Smooth muscle cell (in vitro differentiated cells): ENCODE measurements around the gene RRN3. TPM values are rescaled to one million over a fixed set of nuclear protein-coding genes. Genes with fewer than 3 reads are reported as not detected.
"Not testable (repeated sequence)": the region's sequence is repeated elsewhere in the genome, so short reads cannot be mapped to it uniquely, and the experiment has no call there.

Source experiments
- DNase-seq: peaks from one replicate; lab custom pipeline; 2025; ENCODE audit not compliant: unreplicated experiment; lab: John Stamatoyannopoulos, UW
- H2AFZ ChIP-seq: fragments of 200-600 bp; sonication (generic); 2 replicates; pipeline ENCODE4 v1.6.0; 2016; ENCODE audit warnings: antibody characterized with exemption, low read depth, mild to moderate bottlenecking
- H3F3A ChIP-seq: fragments of 200-600 bp; sonication (generic); 2 replicates; pipeline ENCODE4 v1.6.0; 2017; ENCODE audit warnings: antibody characterized with exemption, low read depth
- H3K27ac ChIP-seq: fragments of 200-600 bp; sonication (generic); 2 replicates; pipeline ENCODE4 v1.5.1; 2016; ENCODE audit warnings: low read depth, mild to moderate bottlenecking
- H3K27me3 ChIP-seq: fragments of 200-600 bp; sonication (generic); 2 replicates; pipeline ENCODE4 v1.6.1; 2016; ENCODE audit warnings: low read depth, mild to moderate bottlenecking
- H3K36me3 ChIP-seq: fragments of 200-600 bp; sonication (generic); 2 replicates; pipeline ENCODE4 v1.5.1; 2016; ENCODE audit warnings: low read depth
- H3K4me1 ChIP-seq: fragments of 200-600 bp; sonication (generic); 2 replicates; pipeline ENCODE4 v1.5.1; 2016; ENCODE audit warnings: low read depth
- H3K4me2 ChIP-seq: fragments of 200-600 bp; sonication (generic); 2 replicates; pipeline ENCODE4 v1.6.0; 2016; ENCODE audit warnings: mild to moderate bottlenecking
- H3K4me3 ChIP-seq: fragments of 200-600 bp; sonication (generic); 2 replicates; pipeline ENCODE4 v1.5.1; 2016; ENCODE audit warnings: mild to moderate bottlenecking
- H3K79me2 ChIP-seq: fragments of 200-600 bp; sonication (generic); 2 replicates; pipeline ENCODE4 v1.6.0; 2016; ENCODE audit warnings: low read depth, mild to moderate bottlenecking
- H3K9ac ChIP-seq: fragments of 200-600 bp; sonication (generic); 2 replicates; pipeline ENCODE4 v1.6.0; 2016; ENCODE audit warnings: low read depth
- H3K9me3 ChIP-seq: fragments of 200-600 bp; sonication (generic); replicated peaks from 2 replicates; pipeline ENCODE4 v1.5.1; 2016; ENCODE audit warnings: low read depth
- H4K20me1 ChIP-seq: fragments of 200-600 bp; sonication (generic); 2 replicates; pipeline ENCODE4 v1.6.0; 2016; ENCODE audit warnings: low read depth
- WGBS: methylation state at CpG from one replicate; pipeline ENCODE4 v1.1.7; 2016; ENCODE audit warnings: low lambda C conversion rate; 5-methylcytosine and 5-hydroxymethylcytosine counted together
- microRNA counts: library from miRNA; unstranded; fragments of <30 nt; microRNA quantifications from one replicate; lab custom pipeline; 2016
- microRNA-seq: library from miRNA; unstranded; fragments of <30 nt; microRNA quantifications from one replicate; pipeline ENCODE4, GENCODE V29; 2016; ENCODE audit warnings: borderline number of aligned reads
- polyA plus RNA-seq: library from polyadenylated mRNA; unstranded; fragments of >200 nt; fragmentation: Nextera tagmentation; extraction: Ambion mirVana; gene quantifications from 2 replicates; pipeline ENCODE4 v1.2.1, GENCODE V29; 2016
- small RNA-seq: library from RNA; depleted of rRNA; stranded (forward); fragments of <200 nt; gene quantifications from one replicate; pipeline ENCODE3, GENCODE V24; 2014
- total RNA-seq: library from RNA; depleted of rRNA; stranded (reverse); fragments of >200 nt; gene quantifications from 2 replicates; pipeline ENCODE4 v1.2.3, GENCODE V29; 2014

The RRN3 gene
- total and polyA plus RNA-seq, 2 experiments from 2014 or later: 17.7 to 47.1 TPM

DNA sequence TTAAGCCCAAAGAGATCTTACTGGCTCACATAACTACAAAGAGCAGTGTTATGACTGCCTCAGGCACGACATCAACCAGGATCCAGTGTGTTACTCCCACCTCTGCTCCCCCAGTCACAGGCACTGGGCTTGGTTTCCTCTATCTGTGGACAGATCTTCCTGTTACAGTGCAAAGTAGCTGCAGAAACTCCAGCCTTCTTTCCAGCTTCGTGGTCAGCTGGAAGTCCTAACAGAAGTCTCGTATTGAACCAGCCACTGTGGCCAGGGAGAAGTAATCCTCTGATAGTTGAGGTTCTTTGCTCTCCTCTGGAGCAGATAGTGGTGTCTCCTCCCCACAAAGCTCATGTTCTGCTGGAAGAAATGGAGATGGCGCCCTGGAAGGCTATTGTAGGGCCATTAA is 77.7 kb downstream of the RRN3 start:
- Histone ChIP-seq H3K9ac (peak overlapping the region; percentile 1), H3K36me3 (peaks cover 13% of the 10 kb centered on the region), H3K4me2 (peak overlapping the region; percentile 5), H4K20me1 (peaks cover 69% of the 10 kb centered on the region), H3K27ac (peak overlapping the region; percentile 88), H3F3A (peaks cover 46% of the 10 kb centered on the region)
- 40% methylated on average over 4 of the region's 4 CpGs for WGBS
- not testable (repeated sequence) for H3K4me3 ChIP-seq, H3K79me2 ChIP-seq, DNase-seq, H3K27me3 ChIP-seq, H2AFZ ChIP-seq, H3K4me1 ChIP-seq, H3K9me3 ChIP-seq

GRCh38 chr16:15015671-15016070 is 78.4 kb downstream of the RRN3 start:
- H3K79me2 ChIP-seq: peaks cover 13% of the 10 kb centered on the region
- not testable (repeated sequence) for H3K9ac ChIP-seq, H3K4me1 ChIP-seq, H2AFZ ChIP-seq, DNase-seq, H3K9me3 ChIP-seq, H3K4me3 ChIP-seq, H3K27me3 ChIP-seq
- peak overlapping the region; percentile 5 for H3K4me2 ChIP-seq
- peaks cover 18% of the 10 kb centered on the region for H3K36me3 ChIP-seq
- H3F3A ChIP-seq: peaks cover 46% of the 10 kb centered on the region
- peaks cover 69% of the 10 kb centered on the region for H4K20me1 ChIP-seq
- H3K27ac ChIP-seq: peak overlapping the region; percentile 88
- over 99% methylated on average over 3 of the region's 3 CpGs for WGBS

- Histone ChIP-seq H3K79me2 (peaks cover 20% of the 10 kb centered on the region), H3K36me3 (peaks cover 30% of the 10 kb centered on the region), H3K27ac (peak overlapping the region; percentile 32), H4K20me1 (peaks cover 74% of the 10 kb centered on the region), H3F3A (peaks cover 36% of the 10 kb centered on the region)
- H3K9ac ChIP-seq, H3K4me1 ChIP-seq, DNase-seq, H3K4me2 ChIP-seq, H3K9me3 ChIP-seq, H3K4me3 ChIP-seq, H2AFZ ChIP-seq, H3K27me3 ChIP-seq: not testable (repeated sequence)
- 95% methylated on average over 10 of the region's 10 CpGs for WGBS
Observed at GRCh38 chr16:15012941-15013340, 81.1 kb downstream of the RRN3 start.

MicroRNAs within 50 kb of the gene (microRNA counts, 767-probe panel; counts per million panel counts)
- microRNA hsa-miR-1972 (lab: Ali Mortazavi, UCI): 183 counts per million

Small RNA genes within 50 kb of the gene (microRNA-seq; reads per million reads assigned to microRNA genes)
- gene MIR1972-1 (not detected), gene MIR6511B2 (not detected)

Small RNA genes within 50 kb of the gene (small RNA-seq; reads per million reads assigned to genes)
- not detected for gene MIR1972-1

Other genes starting within 250 kb of the RRN3 start
- 34.6 and 39.5 TPM in 2 replicates for gene NPIPA1, start 156.8 kb downstream of the RRN3 start, total RNA-seq
- 34.8 and 38.0 TPM in 2 replicates for gene NPIPA1, start 156.8 kb downstream of the RRN3 start, polyA plus RNA-seq
- gene PDXDC1, start 119.2 kb downstream of the RRN3 start, total RNA-seq: 102 and 124 TPM in 2 replicates
- 113 and 114 TPM in 2 replicates for gene PDXDC1, start 119.2 kb downstream of the RRN3 start, polyA plus RNA-seq
- gene NTAN1, start 38.2 kb downstream of the RRN3 start, total RNA-seq: 66.9 and 70.0 TPM in 2 replicates
- 96.6 and 96.9 TPM in 2 replicates for gene NTAN1, start 38.2 kb downstream of the RRN3 start, polyA plus RNA-seq